ENCODE measurements around the gene GTF2A2.
"Not testable (repeated sequence)": the region's sequence is repeated elsewhere in the genome, so short reads cannot be mapped to it uniquely, and the experiment has no call there.

Gene GTF2A2

GRCh38 chr15:59656897-59657634, at the start of gene GTF2A2:
Gene GTF2A2 (minus strand): TSS chr15:59657515. CDS start chr15:59652277, 5,238 bp downstream.
- H3K4me3 ChIP-seq (ENCODE audit: low read depth, low read length) = peak within 1 kb of the TSS; percentile 81
- POLR2A ChIA-PET = interaction anchor here (0.8 to 1.2 kb wide), 2 partner anchors 31 to 32 kb away, joined by 3 to 5 read pairs; partner anchors contain the start of gene BNIP2
- TF ChIP-seq CTCF (IDR thresholded peaks at IDR 0.05; ENCODE audit: insufficient read depth, low read length, missing control alignments) = no peak
- peak; percentile 59 for DNase-seq (ENCODE audit: low read depth, low spot score)
- CTCF ChIA-PET = interaction anchor here (0.9 kb wide), 1 partner anchor 144 kb away, joined by 3 read pairs; no protein-coding TSS in a partner anchor

- no peak overlapping the region for H3K4me3 ChIP-seq (ENCODE audit: low read depth, low read length)
- ChIA-PET POLR2A (no interaction called here), CTCF (interaction anchor here (0.6 to 1.7 kb wide), 3 partner anchors 11 to 476 kb away, joined by 3 to 6 read pairs (median 4); no protein-coding TSS in a partner anchor)
- DNase-seq (ENCODE audit: low read depth, low spot score) = no peak
- TF ChIP-seq CTCF (IDR thresholded peaks at IDR 0.05; ENCODE audit: insufficient read depth, low read length, missing control alignments) = no peak
Observed at GRCh38 chr15:59703979-59704796, 46.9 kb upstream of the GTF2A2 start.

GRCh38 chr15:59702351-59702750, 45.0 kb upstream of the GTF2A2 start:
- TF ChIP-seq CTCF (IDR thresholded peaks at IDR 0.05; ENCODE audit: insufficient read depth, low read length, missing control alignments) = no peak
- CTCF ChIA-PET = interaction anchor here (1.7 kb wide), 2 partner anchors 12 to 624 kb away, joined by 6 to 7 read pairs; no protein-coding TSS in a partner anchor
- POLR2A ChIA-PET = no interaction called here
- no peak overlapping the region for H3K4me3 ChIP-seq (ENCODE audit: low read depth, low read length)
- DNase-seq (ENCODE audit: low read depth, low spot score) = no peak

GRCh38 chr15:59701880-59702279, 44.6 kb upstream of the GTF2A2 start:
- ChIA-PET POLR2A (no interaction called here), CTCF (interaction anchor here (1.0 to 1.7 kb wide), 3 partner anchors 11 to 626 kb away, joined by 3 to 7 read pairs (median 4); no protein-coding TSS in a partner anchor)
- DNase-seq (ENCODE audit: low read depth, low spot score) = no peak
- no peak overlapping the region for H3K4me3 ChIP-seq (ENCODE audit: low read depth, low read length)
- TF ChIP-seq CTCF (IDR thresholded peaks at IDR 0.05; ENCODE audit: insufficient read depth, low read length, missing control alignments) = no peak

GRCh38 chr15:59699810-59700431, 42.6 kb upstream of the GTF2A2 start:
- no peak for TF ChIP-seq CTCF (IDR thresholded peaks at IDR 0.05; ENCODE audit: insufficient read depth, low read length, missing control alignments)
- no peak for DNase-seq (ENCODE audit: low read depth, low spot score)
- H3K4me3 ChIP-seq (ENCODE audit: low read depth, low read length) = no peak overlapping the region
- ChIA-PET POLR2A (no interaction called here), CTCF (interaction anchor here (1.2 to 11.3 kb wide), 3 partner anchors 9 to 624 kb away, joined by 3 to 329 read pairs (median 14); no protein-coding TSS in a partner anchor)

GRCh38 chr15:59698065-59698464, 40.8 kb upstream of the GTF2A2 start:
- POLR2A ChIA-PET; DNase-seq (ENCODE audit: low read depth, low spot score); H3K4me3 ChIP-seq (ENCODE audit: low read depth, low read length): not testable (repeated sequence)
- CTCF ChIA-PET = interaction anchor here (0.8 to 11.3 kb wide), 2 partner anchors 482 to 626 kb away, joined by 3 to 329 read pairs; no protein-coding TSS in a partner anchor
